Loucy (cell line): Measurements from ENCODE around the gene PEX14.

Experiments
- EZH2phosphoT487 ChIP-seq: fragments of 200-600 bp; IDR thresholded peaks from 2 replicates; pipeline ENCODE4 v1.6.1; 2018; ENCODE audit warnings: antibody characterized with exemption, mild to moderate bottlenecking, moderate library complexity, borderline replicate concordance
- TF ChIP-seq, protein P1 (sequence below): fragments of 200-600 bp; sonication (generic); conservative IDR thresholded peaks from 2 replicates; pipeline ENCODE4 v1.5.1; 2014; ENCODE audit warnings: mild to moderate bottlenecking, antibody characterized with exemption, low read length

DNA sequence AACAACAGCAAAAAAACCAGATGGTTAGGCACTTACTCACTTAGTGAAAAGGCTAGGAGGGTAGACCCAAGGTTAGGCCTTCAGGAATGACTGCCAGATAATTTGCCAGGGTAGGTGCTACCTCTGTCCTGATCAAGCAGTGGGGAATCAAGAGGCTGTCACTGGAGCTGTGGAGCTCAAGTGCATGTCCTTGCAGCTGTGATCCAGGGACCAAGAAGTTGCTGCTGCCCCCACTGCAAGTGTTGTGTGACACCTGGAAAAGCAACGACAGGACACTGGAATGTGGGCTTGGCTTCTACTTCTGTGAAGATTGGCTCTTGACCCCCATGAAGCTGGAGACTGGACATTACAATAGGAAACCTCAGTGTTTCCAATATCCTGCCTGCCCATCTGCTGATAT, 72.1 kb downstream of the PEX14 start:
- TF ChIP-seq, protein P1, sequence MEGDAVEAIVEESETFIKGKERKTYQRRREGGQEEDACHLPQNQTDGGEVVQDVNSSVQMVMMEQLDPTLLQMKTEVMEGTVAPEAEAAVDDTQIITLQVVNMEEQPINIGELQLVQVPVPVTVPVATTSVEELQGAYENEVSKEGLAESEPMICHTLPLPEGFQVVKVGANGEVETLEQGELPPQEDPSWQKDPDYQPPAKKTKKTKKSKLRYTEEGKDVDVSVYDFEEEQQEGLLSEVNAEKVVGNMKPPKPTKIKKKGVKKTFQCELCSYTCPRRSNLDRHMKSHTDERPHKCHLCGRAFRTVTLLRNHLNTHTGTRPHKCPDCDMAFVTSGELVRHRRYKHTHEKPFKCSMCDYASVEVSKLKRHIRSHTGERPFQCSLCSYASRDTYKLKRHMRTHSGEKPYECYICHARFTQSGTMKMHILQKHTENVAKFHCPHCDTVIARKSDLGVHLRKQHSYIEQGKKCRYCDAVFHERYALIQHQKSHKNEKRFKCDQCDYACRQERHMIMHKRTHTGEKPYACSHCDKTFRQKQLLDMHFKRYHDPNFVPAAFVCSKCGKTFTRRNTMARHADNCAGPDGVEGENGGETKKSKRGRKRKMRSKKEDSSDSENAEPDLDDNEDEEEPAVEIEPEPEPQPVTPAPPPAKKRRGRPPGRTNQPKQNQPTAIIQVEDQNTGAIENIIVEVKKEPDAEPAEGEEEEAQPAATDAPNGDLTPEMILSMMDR = no peak
- TF ChIP-seq EZH2phosphoT487 = no peak
